ENCODE data around the gene CHAF1A.

Gene CHAF1A

DNA sequence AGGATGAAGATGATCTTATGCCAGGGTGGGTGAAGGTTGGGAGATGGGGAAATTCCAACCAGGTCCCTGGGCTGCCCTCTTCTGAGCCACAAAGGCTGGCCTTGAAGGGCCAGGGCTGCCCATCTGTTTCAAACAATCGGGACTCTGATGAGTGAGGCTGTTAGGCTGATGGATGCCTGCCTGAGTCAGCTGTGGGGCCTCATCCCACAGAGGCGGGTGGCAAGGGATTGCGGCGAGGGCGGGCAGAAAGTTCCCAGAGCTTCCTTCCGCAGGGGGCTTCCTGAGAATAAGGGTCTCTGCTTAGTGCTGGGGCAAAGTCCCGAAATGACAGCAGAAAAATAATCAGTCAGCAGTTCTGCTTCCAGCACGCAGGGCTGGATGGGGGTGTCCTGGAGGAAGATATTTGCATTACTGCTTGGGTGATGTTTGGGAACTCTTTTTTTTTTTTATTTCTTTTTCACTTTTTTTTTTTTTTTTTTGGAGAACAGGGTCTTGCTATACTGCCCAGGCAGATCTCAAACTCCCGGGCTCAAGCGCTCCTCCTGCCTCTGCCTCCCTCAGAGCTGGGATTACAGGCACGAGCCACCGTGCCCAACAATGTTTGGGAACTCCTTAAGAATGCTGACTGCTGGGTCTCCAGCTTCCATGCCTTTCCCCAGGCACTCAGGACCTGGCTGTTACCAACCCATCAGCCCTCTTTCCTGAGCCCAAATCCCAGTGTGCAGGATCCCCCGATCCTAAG lies 16.2 kb upstream of the CHAF1A start:
- no peak overlapping the region for H3K27ac Mint-ChIP-seq

DNA sequence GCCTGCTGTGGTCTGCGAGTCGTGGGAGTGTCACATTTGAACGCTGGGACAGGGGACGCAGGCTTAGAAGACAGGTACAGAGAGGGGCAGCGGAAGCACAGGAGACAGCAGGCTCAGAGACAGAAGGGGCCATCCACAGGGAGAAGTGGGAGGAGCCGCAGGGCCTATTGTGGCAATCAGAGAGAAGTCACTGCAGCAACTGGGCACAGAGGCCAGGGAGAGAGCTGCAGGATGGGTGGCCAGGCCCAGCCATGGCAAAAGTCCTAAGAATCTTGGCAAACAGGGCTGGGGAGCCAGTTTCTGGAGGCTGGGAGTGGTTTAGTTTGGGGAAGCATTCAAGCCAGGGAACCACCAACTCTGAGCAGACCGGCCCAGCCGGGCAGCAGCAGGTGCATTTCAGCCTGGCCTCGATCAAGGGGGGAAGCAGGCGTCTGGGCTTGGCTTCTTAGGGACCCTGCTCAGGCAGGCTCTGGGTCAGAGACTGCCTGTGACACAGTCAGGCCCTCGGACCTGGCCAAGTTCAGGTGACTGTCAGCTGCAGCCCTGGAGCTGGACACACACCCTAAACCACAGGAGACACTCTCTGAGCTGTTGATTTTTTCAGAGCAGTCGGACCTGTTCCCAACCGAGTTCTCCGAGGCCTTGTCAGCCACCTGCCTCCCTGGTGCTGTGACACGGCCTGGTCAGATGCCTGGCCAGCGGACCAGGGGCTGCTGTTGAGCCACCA lies 13.9 kb upstream of the CHAF1A start:
- H3K4me1 Mint-ChIP-seq (ENCODE audit: low read depth), result peaks cover 25% of the 10 kb centered on the region
- H3K9me3 Mint-ChIP-seq, result no peaks in the 10 kb centered on the region
- no peaks in the 10 kb centered on the region for H3K27me3 Mint-ChIP-seq
- H3K36me3 Mint-ChIP-seq (ENCODE audit: low read depth), result no peaks in the 10 kb centered on the region
- H3K27ac Mint-ChIP-seq, result no peak overlapping the region
- H3K4me3 Mint-ChIP-seq, result no peak overlapping the region

More for the DNA sequence above, 16.2 kb upstream of the CHAF1A start:
- Mint-ChIP-seq H3K4me3 (no peak overlapping the region), H3K4me1 (ENCODE audit: low read depth) (peaks cover 23% of the 10 kb centered on the region), H3K36me3 (ENCODE audit: low read depth) (no peaks in the 10 kb centered on the region), H3K27me3 (no peaks in the 10 kb centered on the region), H3K9me3 (no peaks in the 10 kb centered on the region)

DNA sequence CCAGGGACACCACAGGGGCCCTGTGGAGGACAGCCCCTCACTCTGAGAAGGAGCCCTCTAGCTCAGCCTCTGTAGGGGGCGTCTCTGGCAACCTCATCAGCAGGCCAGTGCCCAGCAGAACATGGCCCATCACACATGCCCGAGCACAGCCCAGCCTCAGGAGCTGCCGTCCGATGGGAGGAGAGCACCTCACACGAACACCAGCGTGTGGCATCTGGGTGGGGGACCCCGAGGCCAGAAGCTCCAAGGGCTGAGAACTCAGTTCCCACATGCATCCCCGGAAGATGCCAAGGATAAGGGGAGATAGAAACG lies 13.4 kb upstream of the CHAF1A start:
- peaks cover under 1% of the 10 kb centered on the region for H3K36me3 Mint-ChIP-seq (ENCODE audit: low read depth)
- H3K27me3 Mint-ChIP-seq, result no peaks in the 10 kb centered on the region
- no peak overlapping the region for H3K4me3 Mint-ChIP-seq
- no peaks in the 10 kb centered on the region for H3K9me3 Mint-ChIP-seq
- no peak overlapping the region for H3K27ac Mint-ChIP-seq
- peaks cover 28% of the 10 kb centered on the region for H3K4me1 Mint-ChIP-seq (ENCODE audit: low read depth)

DNA sequence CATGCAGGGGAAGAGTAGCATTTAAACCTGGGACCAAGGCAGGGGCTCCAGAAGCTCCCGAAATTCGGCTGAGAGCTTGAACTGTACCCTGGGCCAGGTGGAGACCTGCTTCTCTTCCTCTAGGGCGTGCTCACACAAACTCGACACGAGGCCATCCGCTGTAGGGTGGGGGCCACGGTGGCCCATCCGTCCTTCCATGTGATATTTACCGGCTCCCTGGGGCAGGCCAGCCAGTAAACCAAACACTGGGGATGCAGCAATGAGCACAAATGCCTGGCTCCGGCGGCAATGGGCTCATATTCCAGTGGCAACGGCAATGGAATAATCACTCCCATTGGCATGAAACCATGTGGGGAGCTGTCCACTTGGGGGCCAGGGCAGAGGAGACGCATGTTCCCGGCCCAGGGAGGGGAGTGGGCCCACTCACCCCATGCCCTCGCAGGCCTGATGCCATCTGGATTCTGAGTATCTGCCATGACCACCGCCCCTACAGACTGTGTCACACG lies 12.9 kb upstream of the CHAF1A start:
- Mint-ChIP-seq H3K36me3 (ENCODE audit: low read depth) (peaks cover 6% of the 10 kb centered on the region), H3K27ac (no peak overlapping the region), H3K9me3 (no peaks in the 10 kb centered on the region), H3K4me3 (no peak overlapping the region), H3K4me1 (ENCODE audit: low read depth) (peaks cover 33% of the 10 kb centered on the region), H3K27me3 (no peaks in the 10 kb centered on the region)

DNA sequence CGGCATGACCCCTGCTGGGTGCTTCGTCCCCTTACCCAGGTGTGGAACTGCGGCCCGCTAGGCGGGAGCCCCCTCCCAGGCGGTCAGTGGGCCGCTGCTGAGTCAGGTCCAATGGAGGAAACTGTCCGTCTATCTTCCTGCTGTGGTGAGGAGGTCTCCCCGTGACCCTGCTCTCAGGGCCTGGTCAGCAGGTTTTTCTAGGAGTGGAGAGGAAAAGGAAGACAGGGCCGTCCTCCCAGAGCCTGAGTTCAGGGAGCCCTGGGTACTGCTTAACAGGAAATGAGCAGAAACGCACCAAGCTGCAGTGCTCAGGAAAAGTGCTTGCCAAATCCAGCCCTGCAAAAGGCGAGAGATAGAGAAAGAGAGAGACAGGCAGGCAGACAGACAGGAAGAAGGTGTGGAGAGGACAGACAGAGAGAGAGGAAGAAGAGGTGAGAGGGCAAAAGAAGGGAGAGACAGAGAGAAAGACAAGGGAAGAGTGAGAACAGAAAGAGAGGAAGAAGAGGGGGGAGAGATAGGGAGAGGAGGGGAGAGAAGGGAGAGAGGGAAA lies 12.3 kb upstream of the CHAF1A start:
- H3K27me3 Mint-ChIP-seq, result no peaks in the 10 kb centered on the region

DNA sequence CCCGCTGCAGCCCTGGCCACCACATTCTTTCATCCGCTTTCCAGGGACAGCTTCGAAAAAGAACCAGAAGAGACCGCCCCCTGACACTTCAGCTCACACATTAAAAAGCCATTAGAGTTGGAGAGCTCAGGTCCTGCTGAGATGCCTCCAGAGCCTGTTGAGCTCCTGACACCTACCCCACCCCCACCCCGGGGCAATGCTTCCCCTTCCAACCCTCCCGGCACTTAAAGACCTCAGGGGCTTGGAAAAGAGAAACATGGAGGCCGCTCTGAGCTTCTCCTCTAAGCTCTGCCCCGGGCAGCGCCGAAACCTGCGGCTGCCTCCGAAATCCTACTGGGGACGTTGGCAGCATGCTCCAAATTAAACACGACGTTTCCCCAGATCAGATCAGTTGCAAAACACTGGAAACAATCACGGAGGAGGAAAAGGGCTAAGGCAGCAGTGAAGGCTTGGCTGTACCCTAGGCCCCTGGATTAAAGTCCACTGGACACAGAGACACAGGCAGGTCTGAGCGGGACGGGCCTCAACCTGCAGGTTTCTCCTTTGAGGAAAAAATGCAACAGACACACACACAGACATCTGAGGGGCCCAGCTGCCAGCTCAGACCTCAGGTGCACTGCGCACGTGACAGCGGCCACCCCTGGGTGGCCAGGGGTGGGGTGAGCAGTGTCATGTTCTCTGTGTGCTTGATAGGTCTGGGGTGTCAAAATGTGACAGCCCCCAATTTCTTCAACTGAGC lies 11.7 kb upstream of the CHAF1A start:
- Mint-ChIP-seq H3K4me3 (no peak overlapping the region), H3K27me3 (no peaks in the 10 kb centered on the region), H3K9me3 (no peaks in the 10 kb centered on the region), H3K36me3 (ENCODE audit: low read depth) (peaks cover 13% of the 10 kb centered on the region), H3K27ac (peak overlapping the region; percentile 45), H3K4me1 (ENCODE audit: low read depth) (peaks cover 42% of the 10 kb centered on the region)

More for the DNA sequence above, 12.3 kb upstream of the CHAF1A start:
- Mint-ChIP-seq H3K36me3 (ENCODE audit: low read depth) (peaks cover 11% of the 10 kb centered on the region), H3K4me1 (ENCODE audit: low read depth) (peaks cover 39% of the 10 kb centered on the region), H3K9me3 (no peaks in the 10 kb centered on the region), H3K27ac (peak overlapping the region; percentile 17), H3K4me3 (no peak overlapping the region)

DNA sequence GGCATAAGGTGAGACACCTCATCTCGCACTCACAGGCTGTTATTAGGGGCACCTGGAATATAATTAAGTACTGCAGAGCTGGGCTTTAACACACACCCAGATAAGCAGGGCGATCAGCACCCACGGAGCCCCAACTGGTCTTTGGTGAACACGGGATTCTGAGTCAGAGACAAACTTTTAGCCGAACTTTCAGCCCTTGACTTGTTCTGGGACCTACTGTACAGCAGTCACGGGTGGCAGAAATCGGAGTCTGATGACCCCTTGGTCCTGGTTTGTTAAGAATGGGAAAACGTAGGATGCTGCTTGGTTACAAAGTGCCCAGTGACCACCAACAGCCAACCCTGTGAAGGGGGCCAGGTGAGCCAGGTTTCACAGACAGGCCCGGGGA lies 11.1 kb upstream of the CHAF1A start:
- peak overlapping the region; percentile 45 for H3K27ac Mint-ChIP-seq
- H3K27me3 Mint-ChIP-seq, result no peaks in the 10 kb centered on the region
- no peaks in the 10 kb centered on the region for H3K9me3 Mint-ChIP-seq
- H3K36me3 Mint-ChIP-seq (ENCODE audit: low read depth), result peaks cover 18% of the 10 kb centered on the region
- H3K4me3 Mint-ChIP-seq, result no peak overlapping the region
- peaks cover 42% of the 10 kb centered on the region for H3K4me1 Mint-ChIP-seq (ENCODE audit: low read depth)

DNA sequence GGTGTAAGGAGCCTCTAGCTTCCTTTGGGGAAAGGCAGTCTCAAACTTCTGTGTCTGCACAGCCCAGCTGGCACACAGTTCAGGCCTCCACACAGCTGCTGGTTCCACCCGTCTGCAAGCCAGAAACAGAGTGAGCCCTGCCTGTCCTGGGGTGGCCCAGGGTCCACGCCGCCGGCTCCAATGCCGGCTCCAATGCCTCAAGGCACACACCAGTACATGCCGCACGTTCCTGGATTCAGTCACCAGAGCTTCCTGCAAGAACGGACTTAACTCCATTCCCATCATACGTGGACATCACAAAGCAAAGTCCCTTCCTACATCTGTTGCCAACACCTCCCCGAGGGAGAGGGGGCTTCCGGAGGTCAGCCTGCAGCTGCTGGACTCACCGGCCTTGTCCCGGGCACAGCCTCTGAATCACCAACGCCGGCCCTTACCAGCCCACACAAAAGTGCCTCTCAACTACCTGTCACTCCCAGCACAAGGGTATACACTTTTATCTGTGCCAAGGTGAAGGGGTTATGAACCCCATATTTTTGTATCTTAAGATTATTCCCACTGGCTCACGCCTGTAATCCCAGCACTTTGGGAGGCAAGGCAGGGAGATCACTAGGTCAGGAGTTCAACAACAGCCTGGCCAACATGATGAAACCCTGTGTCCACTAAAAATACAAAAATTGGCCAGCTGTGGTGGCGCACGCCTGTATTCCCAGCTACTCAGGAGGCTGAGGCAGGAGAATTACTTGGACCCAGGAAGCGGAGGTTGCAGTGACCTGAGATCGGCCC lies 10.5 kb upstream of the CHAF1A start:
- Mint-ChIP-seq H3K27ac (no peak overlapping the region), H3K36me3 (ENCODE audit: low read depth) (peaks cover 24% of the 10 kb centered on the region), H3K4me1 (ENCODE audit: low read depth) (peaks cover 47% of the 10 kb centered on the region), H3K27me3 (no peaks in the 10 kb centered on the region), H3K4me3 (no peak overlapping the region), H3K9me3 (no peaks in the 10 kb centered on the region)

DNA sequence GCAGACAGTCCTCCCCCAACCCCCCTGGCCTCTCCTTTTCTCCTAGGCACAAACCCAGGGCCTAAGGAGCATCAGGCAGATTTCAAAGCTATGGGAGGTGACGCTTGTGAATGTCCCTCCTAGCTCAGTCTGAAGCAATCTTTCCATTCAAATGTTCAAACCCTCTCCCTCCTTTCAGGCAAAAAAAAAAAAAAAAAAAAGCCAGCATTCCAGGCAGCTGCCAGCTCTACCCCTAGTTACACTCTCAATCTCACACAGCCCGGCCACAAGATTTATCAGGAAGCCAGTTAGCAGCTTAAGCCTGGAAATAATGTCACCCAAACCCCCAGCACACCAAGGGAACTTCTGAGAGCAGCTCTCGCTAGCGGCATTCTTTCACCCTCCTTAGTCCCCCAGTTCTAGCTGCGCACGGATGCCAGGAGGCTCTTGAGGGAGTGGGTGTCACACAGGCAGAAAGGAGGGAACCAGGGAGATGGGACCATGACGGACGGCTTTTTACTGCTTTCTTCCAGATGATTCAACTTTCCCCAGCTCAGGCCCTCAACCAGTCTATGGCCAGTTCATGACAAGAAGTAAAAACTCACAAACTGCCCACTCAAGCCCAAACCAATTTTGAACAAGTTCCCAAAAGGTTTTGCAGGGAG lies 8.4 kb upstream of the CHAF1A start:
- Mint-ChIP-seq H3K27ac (peak overlapping the region; percentile 34), H3K36me3 (ENCODE audit: low read depth) (peaks cover 27% of the 10 kb centered on the region), H3K4me1 (ENCODE audit: low read depth) (peaks cover 60% of the 10 kb centered on the region), H3K9me3 (no peaks in the 10 kb centered on the region), H3K4me3 (no peak overlapping the region), H3K27me3 (no peaks in the 10 kb centered on the region)

DNA sequence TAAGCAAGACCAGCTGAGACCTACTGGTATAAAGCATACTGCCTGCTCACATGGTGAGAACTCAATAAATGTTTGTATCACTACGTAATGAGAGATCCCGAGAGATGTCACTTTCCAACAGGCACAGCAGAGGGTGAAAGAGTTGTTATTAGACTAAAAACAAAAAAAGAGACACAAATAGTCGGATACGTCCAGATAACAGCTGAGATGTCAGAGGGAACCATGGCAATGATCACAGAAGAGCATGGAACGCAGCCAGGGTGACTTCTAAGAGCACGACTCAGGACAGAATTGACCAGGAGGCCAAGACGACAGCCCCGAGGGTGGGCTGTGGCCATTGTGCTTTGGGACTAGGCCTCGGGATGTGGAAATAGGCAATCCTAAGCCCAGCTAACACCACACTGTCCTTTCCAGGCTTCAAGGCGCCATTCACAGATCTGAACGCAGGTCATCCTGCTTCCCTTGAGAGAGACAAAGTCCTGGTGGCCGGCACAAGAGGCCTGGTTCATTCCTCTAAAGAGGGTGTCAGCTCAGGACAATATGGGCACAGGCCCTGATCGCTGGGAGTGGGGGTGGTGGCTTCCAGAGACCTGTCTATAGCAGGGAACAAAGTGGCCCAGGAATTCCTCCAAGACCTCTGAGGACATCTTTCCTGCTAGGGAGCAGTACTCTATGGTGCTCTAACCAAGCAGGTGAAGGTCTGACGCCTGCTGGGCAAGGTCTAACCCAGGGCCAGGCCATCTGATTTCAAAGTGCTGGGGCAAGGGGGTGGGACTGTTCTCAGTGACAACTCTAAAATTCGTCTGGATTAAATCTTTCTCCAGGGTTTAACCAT lies 5.3 kb upstream of the CHAF1A start:
- peaks cover 27% of the 10 kb centered on the region for H3K36me3 Mint-ChIP-seq (ENCODE audit: low read depth)
- H3K4me3 Mint-ChIP-seq, result no peak overlapping the region
- H3K27me3 Mint-ChIP-seq, result no peaks in the 10 kb centered on the region
- no peaks in the 10 kb centered on the region for H3K9me3 Mint-ChIP-seq
- peaks cover 63% of the 10 kb centered on the region for H3K4me1 Mint-ChIP-seq (ENCODE audit: low read depth)
- H3K27ac Mint-ChIP-seq, result no peak overlapping the region

DNA sequence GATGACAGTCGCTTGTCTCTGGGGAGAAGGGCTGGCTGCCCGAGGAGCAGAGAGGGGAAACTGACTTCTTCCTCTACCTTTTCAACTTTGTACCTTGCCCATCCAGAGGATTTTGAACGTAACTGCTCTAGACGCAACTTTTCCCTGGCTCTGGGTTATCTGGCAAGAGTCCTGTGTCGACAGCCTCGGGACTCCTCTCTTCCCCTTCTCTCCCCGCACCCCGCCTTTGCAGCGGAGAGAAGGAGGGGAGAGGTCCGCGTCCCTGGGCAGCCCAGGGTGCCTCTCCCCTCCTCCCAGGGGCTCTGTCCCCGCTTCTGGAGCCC lies 2.7 kb upstream of the CHAF1A start:
- Mint-ChIP-seq H3K4me1 (ENCODE audit: low read depth) (peaks cover 64% of the 10 kb centered on the region), H3K4me3 (peak overlapping the region; percentile 94), H3K27ac (peak overlapping the region; percentile 89), H3K9me3 (no peaks in the 10 kb centered on the region), H3K36me3 (ENCODE audit: low read depth) (peaks cover 27% of the 10 kb centered on the region), H3K27me3 (no peaks in the 10 kb centered on the region)

DNA sequence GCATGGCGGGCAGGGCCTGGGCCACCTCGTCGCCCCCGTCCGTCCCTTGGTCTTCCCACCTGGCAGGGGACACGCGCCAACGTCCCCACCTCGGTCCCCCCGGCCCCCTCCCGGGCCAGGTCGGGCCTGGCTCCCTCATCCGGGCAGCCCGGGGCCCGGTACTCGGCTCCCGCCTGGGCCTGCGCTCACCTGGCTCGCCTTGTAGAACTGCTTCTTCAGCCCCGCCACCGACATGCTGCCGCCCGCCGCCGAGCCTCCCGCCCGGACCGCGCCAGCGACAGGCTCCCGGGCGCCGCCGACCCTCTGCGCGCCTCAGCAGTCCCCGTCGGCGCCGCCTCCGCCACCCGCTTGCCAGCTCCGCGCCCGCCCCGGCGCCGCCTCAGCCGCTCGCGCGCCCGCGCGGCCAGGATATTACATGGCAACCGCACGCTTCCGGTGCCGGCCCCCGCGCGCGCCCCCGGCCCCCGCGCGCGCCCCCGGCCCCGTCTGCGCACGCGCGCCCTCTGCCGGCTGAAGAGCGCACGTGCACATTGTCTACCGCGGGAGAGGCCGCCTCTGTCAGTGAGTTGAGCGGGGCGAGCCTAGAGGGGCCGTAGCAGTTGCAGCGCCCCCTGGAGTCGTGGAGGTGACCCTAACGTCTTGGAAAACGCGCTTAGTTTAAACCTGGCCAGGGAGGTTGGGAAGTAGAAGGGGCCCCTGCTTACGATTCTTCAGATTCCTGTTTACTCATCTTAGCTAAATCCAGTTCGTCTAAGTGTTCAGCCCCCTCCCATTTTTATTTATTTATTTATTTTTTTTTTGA lies 2.1 kb upstream of the CHAF1A start, which contains the start of gene SH3GL1:
TSS of gene SH3GL1 (minus strand) at position 413 of the 802 bp plus-strand sequence. CDS start at position 234, 179 bp downstream.
- H3K4me3 Mint-ChIP-seq, result peak within 1 kb of the TSS; percentile 94
- H3K9me3 Mint-ChIP-seq, result no peaks in the 10 kb centered on the region
- peak within 1 kb of the TSS; percentile 91 for H3K27ac Mint-ChIP-seq
- peaks cover 62% of the 10 kb centered on the region for H3K4me1 Mint-ChIP-seq (ENCODE audit: low read depth)
- no peaks in the 10 kb centered on the region for H3K27me3 Mint-ChIP-seq
- peaks cover 26% of the 10 kb centered on the region for H3K36me3 Mint-ChIP-seq (ENCODE audit: low read depth)

DNA sequence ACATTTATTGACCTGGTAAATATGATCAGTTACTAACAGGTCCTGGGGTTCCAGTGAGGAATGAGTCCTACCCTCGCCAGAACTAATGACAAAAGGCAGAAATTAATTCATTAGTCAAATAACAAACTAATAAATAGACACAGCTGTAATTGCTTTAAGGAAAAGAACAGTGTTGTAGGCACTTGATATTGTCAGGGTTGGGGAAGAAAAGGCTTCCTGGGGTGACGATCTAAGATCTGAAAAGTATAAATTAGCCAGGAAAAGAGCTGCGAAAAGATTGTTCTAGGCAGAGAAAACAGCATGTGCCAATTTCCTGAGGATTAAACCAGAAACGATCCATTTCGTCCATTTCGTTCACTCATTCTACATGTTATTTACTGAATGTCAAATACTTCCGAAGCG lies 670 bp upstream of the CHAF1A start:
- peaks cover 57% of the 10 kb centered on the region for H3K4me1 Mint-ChIP-seq (ENCODE audit: low read depth)
- H3K27me3 Mint-ChIP-seq, result no peaks in the 10 kb centered on the region
- H3K27ac Mint-ChIP-seq, result peak overlapping the region; percentile 91
- peaks cover 28% of the 10 kb centered on the region for H3K36me3 Mint-ChIP-seq (ENCODE audit: low read depth)
- no peaks in the 10 kb centered on the region for H3K9me3 Mint-ChIP-seq
- H3K4me3 Mint-ChIP-seq, result peak overlapping the region; percentile 79

All from stimulated activated naive CD8-positive, alpha-beta T cell treated with anti-CD3 and anti-CD28 coated beads, Interleukin-15, Interleukin-2, amounts not matched to agents 100 ng/mL and 50 ng/mL, for 24 hours (primary cell).